ENCODE results near the gene ARID4B.
"Not testable (repeated sequence)": the region's sequence is repeated elsewhere in the genome, so short reads cannot be mapped to it uniquely, and the experiment has no call there.

DNA sequence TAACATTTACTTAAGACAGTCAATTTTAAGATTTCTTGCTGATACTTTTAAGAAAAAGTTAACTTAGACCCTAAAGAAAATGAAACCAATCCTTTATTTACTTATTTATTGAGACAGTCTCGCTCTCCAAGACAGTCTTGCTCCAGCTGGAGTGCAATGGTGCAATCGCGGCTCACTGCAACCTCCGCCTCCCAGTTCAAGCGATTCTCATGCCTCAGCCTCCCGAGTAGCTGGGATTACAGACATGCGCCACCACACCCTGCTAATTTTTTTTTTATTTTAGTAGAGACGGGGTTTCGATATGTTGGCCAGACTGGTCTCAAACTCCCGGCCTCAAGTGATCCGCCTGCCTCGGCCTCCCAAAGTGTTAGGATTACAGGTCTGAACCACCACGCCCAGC, 44.3 kb downstream of the ARID4B start:
- TF ChIP-seq, protein P1, sequence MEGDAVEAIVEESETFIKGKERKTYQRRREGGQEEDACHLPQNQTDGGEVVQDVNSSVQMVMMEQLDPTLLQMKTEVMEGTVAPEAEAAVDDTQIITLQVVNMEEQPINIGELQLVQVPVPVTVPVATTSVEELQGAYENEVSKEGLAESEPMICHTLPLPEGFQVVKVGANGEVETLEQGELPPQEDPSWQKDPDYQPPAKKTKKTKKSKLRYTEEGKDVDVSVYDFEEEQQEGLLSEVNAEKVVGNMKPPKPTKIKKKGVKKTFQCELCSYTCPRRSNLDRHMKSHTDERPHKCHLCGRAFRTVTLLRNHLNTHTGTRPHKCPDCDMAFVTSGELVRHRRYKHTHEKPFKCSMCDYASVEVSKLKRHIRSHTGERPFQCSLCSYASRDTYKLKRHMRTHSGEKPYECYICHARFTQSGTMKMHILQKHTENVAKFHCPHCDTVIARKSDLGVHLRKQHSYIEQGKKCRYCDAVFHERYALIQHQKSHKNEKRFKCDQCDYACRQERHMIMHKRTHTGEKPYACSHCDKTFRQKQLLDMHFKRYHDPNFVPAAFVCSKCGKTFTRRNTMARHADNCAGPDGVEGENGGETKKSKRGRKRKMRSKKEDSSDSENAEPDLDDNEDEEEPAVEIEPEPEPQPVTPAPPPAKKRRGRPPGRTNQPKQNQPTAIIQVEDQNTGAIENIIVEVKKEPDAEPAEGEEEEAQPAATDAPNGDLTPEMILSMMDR (optimal IDR thresholded peaks at IDR 0.05 in 1 of 3, IDR thresholded peaks at IDR 0.05 in 1 of 3, conservative IDR thresholded peaks at IDR 0.05 in 1 of 3; ENCODE audit: extremely low read depth in 1 of 3, insufficient read depth in 2 of 3, low read length in 3 of 3) = not testable (repeated sequence)
- TF ChIP-seq EZH2 (IDR thresholded peaks at IDR 0.05; ENCODE audit: low read length) = not testable (repeated sequence)

Data from keratinocyte (primary cell).